GM18517 (cell line): ENCODE results near the gene ADGRG3.

Experiments used
- ATAC-seq: cut with Tn5 transposase; IDR thresholded peaks from one replicate; pipeline ENCODE4 v1.9.1; 2021; ENCODE audit warnings: mild to moderate bottlenecking, moderate library complexity; ENCODE audit not compliant: unreplicated experiment

Gene ADGRG3

DNA sequence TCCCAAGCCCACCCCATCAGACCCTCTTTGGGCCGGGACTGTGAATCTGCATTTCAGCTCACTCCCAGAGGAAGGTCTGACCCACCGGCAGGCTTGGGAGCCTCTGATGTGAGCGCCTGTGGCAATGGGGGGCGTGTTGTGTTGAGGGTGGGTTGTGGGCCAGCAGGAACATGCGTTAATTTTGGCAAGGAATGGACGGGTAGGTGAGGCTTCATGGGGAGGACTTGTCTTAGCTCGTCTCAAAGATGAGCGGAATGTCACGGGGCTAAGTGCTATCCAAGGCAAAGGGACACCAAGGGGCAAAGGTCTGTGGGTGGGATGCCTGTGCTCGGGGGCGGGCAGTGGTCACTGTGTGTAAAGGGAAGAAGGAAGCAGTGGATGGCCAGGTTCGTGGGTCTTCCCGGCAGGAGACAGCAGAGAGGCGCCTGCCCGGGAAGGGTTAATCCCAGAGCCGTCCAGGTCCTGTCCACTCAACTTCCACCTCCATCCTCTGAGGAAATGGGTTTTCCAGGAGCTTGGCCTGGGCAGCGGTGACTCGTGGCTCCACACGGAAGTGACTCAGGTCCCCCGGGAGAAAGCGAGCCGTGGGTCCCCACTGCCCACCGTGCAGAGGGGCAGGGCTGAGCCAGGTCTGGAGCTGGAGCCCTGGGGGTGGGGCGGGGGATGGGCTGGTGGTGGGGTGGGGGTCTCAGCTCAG is 22.3 kb upstream of the ADGRG3 start:
- no peak for ATAC-seq

DNA sequence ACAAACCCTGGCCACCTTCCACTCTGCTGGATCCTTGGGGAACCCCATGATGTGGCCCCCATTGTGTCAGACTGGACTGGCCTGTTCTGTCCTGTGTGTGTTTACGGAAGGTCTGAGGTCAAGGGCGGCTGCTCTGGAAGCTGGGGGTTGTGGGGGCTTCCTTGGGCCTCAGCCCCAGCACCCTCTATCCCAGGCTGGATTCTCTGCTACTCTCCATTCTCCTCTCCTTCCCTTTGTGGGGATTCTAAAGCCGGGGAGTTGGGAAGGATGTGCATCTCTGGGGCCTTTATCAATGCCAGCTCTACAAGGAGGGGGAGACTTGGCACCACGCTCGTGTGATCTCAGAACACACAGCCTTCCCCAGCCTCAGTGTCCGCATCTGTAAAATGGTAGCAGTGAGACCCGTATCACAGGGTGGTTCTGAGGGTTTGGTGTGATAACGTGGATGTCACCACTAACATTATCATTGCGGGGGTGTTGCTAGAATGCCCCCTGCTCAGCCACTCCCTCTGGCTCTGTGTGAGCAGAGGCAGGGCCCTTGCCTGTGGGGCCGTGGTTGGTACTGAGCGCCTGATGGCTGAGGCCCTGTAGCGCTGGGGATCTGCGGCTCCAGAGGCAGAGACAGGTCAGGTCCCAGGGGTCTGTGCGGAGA is 21.6 kb upstream of the ADGRG3 start:
- no peak for ATAC-seq

DNA sequence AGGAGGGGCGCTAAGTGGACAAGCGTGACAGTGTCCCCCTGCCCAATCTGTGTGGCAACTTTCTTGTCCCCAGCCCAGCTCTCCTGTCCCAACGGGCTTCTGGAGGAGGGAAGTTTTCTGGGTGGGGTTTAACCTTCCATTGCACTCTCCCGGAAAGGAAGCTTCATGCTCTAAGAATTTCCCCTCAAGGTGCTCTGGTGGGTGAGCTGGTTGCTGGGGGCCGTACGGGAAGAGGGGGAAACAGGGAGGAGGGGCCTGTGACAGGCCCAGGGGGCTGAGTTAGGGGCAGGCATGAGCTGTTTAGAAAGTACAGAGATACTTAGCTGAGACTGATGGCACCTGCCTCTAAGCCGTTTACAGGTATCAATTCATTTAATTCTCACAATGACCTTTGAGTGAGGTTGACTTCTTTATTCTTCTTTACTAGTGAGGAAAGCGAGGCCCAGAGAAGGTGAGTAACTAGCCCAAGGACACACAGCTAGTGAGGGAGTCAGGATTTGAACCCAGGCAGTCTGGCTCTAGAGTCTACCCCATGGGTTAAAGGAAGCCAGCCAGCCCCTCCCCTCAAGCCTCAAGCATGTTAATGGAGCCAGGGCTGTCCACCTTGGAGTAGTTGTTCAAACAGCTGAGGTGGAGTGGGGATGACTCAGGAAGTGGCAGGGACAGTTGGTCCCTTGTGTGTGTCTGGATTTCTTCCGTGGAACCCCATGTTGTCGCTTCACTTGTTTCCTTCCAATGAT is 20.8 kb upstream of the ADGRG3 start:
- ATAC-seq, result no peak

DNA sequence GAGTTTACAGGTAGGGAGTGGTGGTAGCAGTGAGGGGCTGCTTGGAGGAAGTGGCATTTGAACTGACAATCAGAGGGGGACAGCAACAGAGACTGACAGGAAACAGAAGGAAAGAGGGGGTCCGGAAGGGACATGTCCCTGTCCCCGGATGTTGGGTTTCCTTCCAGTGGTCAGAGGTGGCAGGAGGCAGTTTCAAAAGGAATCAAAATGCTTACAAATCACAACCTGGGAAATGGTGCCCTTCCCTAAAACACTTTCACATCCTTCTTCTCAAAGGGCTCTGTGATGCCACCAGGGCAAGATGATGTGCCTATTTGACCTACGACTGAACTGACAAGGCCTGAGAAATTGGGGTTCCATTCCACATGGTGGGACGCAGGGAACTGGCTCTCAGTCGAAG is 20.0 kb upstream of the ADGRG3 start:
- no peak for ATAC-seq

DNA sequence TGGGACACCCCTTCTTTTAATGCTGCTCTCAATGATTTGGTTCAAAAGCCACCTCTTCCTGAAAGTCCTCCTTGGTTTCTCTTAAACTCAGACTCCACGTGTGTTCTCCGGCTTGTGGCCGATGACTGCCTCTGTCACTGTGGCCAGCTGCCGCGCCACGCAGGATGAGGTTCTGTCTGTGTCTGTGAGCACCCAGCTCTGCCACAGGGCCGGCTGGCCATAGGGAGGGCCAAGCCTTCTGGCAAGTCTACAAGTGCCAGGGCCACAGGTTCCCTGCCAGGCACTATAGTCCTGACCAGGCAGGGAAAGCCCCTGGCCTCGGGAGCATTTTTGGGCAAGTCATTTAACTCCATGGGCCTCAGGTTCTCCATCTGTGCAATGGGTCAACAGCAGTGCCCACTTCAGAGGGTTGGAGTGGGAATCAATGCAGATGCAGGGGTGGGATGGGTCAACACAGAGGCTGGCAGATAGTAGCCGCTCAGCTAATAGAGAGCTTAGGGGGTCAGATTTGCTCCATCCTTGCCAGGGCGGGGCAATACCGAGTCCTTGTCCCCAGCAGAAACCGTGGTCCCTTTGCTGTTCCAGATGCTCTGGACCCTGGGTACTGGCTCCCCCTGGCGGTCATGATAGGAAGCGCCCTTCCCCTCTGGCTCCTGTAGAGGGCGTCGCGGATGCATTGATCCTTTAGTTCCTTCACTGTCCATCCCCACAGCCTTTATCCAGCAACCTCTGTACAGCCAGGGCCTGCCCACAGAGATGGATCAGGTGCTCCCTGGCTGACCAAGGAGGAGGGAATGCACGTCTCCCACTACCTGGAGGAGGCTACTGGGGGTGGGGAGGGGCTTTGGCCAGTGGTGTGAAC is 19.3 kb upstream of the ADGRG3 start:
- ATAC-seq, result no peak

DNA sequence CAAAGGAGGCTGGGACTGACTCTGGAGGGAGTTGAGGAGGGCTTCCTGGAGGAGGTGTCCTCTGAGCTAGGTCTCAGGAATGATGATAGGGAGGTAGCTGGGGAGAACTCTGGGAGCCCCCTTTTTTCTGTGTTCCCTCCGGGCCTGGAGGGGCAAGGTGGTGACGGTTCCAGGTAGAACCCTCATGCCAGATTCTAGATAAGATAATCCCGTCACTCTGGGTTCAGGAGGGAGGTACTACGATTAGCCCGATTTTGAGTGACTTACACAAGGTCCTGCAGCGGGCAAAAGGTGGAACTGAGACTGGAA is 18.7 kb upstream of the ADGRG3 start:
- ATAC-seq, result no peak

DNA sequence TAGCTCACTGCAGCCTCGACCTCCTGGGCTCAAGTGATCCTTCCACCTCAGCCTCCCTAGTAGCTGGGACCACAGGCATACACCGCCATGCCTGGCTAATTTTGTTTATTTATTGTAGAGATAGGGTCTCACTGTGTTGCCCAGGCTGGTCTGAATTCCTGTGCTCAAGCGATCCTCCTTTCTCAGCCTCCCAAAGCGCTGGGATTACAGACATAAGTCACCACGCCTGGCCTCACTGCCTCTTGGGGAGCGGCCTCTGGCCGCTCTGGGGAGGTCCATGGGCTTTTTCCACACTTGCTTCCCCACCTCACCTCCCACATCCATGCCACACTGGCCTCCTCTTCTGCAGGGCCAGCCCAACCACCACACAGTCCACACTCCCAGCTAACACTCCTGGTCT is 18.3 kb upstream of the ADGRG3 start:
- no peak for ATAC-seq

DNA sequence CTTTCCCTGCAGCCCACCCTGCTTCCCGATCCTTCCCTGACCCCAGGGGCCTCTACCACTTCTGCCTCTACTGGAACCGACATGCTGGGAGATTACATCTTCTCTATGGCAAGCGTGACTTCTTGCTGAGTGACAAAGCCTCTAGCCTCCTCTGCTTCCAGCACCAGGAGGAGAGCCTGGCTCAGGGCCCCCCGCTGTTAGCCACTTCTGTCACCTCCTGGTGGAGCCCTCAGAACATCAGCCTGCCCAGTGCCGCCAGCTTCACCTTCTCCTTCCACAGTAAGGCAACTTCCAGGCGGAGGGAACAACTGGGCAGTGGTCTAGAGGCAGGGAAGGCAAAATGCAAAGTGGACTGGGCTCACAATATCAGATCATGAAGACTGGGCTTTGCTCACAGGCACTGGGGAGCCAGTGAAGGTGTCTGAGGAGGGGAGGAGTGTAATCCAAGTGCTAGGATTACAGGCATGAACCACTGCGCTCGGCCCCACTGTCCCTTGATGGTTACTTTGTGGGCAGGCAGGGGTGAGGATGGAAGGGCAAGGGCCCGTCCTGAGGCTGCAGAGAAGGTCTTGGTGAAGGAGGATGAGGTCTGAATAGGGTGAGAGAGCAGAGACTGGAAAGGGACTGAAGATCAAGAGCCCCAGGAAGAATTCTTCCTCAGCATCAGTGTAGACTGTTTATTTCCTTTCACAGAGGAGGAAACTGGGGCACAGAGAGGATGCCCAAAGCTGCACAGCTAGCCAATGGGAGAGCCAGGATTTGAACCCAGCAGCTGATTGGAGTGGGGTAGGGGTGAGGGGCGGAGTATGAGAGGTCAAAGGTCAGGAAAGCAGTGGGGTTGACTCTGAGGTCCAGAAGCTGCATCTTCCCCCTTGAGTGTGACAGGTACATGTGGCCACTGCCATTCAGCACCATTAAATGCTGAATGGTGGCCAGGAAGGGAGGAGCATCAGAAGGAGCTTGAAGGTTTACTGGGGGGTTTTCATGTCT is 16.5 kb upstream of the ADGRG3 start:
- ATAC-seq, result no peak

DNA sequence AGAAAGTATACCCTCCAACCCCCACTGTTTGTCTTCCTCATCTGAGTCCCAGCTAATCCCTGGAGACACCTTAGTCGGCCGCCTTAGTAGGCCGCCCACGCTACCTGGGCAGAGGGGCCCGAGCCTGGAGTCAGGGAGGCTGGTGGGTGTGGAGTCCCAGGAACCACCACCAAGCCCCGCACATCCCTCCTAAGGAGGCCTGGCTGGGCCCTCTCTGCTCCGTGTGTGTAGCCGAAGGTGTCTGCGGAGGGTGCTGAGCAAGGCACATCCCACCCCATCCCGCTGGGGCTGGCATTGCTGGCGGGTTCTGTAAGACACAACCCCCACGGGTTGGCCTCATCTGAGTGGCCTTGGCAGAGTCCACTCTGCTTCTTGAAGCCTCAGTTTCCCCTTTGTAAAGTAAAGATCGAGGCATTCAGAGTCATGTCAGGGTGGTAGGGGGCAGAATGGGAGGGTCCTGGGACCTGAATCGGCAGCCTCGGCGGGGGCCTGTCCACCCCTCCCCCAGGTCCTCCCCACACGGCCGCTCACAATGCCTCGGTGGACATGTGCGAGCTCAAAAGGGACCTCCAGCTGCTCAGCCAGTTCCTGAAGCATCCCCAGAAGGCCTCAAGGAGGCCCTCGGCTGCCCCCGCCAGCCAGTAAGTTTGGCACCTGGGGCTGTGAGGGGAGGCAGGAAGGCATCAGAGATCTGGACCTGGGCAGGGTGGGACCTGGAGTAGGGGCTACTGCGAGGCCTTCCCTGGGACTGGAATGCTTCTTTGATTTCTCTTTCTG is 15.2 kb upstream of the ADGRG3 start:
- no peak for ATAC-seq

DNA sequence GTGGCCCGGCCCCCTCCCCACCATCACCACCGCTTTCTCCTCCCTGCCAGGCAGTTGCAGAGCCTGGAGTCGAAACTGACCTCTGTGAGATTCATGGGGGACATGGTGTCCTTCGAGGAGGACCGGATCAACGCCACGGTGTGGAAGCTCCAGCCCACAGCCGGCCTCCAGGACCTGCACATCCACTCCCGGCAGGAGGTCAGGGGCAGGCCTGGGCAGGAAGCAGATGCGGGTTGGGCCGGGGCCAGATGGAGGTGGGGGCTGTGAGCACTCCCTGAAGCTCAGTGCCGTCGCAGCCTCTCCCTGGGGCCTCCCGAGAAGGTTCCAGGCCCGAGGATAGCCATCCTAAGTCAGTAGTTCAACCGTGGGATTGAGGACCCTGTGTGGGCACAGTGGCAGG is 14.2 kb upstream of the ADGRG3 start:
- no peak for ATAC-seq

DNA sequence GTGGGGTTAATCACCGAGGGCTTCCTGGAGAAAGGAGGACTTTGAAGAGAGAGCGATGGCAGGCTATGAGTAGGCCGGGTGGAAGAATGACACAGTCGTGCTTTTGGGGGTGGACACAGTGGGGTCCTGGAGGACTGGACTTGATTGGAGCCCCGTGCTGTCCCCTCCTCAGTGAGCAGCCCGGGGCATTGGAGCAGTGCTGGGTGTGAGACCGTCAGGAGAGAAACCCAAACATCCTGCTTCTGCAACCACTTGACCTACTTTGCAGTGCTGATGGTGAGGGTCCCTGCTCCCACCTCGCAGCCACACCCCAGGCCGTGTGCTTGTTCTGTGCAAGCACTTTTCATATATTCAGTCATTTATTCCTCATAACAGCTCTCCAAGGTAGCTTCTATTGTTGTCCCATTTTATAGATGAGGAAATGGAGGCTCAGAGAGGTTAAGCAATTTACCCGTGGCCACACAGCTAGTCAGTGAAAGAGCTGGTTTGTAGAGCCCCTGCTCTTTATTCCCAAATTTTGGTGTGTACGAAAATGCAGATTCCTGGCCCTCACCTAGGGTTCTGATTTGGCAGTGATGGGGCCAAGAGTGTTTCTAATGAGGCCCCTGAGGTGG is 11.7 kb upstream of the ADGRG3 start:
- ATAC-seq, result no peak

DNA sequence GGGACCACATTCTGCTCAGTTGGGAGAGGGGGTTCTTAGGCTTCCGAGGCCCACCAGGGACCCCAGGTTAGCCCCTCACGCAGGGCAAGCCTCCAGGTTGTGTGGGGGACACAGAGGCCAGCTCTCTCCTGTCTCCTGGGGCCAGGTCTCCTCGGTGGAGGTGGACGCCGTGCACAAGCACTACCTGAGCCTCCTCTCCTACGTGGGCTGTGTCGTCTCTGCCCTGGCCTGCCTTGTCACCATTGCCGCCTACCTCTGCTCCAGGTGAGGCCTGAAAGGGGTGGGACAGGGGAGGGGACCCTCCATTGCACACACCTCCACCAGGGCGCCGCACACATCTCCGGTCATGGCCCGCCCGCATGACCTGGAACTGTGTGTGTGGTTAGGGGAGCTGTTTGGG is 10.9 kb upstream of the ADGRG3 start:
- no peak for ATAC-seq

DNA sequence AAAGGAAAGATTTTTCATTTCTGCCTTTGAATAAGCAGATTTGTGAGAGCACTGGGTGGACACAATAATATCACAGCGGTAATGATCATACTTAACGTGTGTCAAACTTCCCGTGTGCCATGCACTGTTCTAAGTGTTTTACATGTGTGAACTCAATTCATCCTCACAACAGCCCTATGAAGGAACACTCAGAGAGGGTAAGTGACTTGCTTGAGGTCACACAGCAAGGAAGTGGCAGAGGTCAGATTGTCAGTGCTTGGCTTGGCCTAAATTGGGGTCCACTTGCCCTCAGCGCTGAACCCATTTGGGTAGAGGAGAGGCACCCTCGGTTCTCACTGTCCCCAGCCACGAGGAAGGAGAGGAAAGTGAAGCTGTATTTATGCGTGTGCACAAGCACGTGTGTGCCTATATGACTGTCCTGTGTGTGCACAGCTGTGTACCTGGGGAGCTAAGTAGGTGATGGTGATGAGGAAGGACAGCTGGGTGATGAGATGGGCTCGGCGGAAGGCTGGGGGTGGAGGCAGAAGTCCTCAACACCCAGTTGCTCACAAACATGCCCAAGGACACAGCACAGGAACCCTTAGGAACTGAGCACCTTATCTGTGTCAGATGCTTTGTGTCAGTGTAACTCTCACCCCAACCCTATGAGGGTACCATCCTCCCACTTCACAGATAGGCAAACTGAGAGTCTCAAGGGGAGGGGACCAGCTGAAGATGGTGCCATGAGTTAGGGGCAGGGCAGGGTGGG is 9.8 kb upstream of the ADGRG3 start:
- ATAC-seq, result no peak

DNA sequence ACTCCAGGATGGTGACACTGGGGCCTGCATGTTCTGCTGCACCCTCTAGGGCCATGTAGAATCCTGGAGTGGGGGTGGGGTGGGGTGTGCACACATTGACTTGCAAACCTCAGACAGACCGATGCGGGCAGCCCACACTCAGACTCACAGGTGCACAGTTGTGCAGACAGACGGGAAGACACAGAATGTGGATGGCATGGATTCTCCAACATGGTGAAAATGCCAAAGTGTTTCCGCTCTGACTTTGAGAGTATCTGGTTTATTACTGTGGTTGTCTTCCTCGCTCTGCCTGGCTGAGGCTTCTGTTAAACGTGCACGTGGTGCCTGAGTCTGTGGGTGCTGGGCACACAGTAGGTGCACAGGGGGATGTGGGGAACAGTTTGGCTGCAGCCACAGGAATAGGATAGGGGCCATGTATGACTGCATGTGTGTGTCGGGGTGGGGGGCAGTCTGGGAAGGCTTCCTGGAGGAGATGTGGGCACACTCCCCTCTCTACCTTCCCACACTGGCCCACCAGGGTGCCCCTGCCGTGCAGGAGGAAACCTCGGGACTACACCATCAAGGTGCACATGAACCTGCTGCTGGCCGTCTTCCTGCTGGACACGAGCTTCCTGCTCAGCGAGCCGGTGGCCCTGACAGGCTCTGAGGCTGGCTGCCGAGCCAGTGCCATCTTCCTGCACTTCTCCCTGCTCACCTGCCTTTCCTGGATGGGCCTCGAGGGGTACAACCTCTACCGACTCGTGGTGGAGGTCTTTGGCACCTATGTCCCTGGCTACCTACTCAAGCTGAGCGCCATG is 9.0 kb upstream of the ADGRG3 start:
- no peak for ATAC-seq

DNA sequence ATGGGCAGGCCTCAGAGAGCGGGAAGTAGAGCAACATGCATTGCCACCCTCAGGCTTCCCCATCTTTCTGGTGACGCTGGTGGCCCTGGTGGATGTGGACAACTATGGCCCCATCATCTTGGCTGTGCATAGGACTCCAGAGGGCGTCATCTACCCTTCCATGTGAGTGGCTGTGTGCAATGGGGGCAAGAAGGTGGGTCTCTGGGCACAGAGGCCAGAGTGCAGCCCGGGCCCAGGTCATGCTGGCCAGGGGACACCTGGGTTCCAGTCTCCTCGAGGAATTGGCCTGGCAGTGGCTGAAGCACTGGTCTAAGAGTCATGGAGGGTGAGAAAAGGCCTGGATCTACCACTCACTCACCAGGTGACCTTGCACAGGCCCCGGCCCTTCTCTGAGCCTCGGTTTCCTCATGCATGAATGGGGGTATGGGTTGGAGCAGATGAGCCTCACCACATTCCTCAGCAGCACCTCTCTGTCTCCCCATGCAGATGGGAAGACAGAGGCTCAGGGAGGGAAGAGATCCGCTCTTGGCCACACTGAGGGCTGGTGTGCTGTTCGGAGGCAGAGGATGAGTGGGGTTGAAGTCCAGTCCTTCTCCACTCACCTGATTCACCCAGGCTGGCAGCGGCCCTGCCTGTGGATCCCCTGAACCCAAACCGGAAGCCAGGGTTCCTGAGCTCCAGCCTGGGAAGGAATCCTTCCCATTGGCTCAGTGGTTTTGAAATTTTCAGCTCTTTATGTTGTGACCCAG is 7.2 kb upstream of the ADGRG3 start:
- ATAC-seq, result no peak

DNA sequence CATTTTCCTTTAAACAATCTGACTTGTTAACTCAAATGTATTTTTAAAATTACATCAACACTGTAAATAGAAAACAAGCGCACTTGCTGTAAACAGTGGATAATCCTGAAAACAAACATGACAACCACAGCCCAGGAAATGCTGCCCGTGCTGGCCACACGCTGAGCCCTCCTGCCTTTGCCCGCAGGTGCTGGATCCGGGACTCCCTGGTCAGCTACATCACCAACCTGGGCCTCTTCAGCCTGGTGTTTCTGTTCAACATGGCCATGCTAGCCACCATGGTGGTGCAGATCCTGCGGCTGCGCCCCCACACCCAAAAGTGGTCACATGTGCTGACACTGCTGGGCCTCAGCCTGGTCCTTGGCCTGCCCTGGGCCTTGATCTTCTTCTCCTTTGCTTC is 6.6 kb upstream of the ADGRG3 start:
- no peak for ATAC-seq
